C4-2B (cell line): ENCODE results near the gene FBL.
"Not testable (repeated sequence)": the region's sequence is repeated elsewhere in the genome, so short reads cannot be mapped to it uniquely, and the experiment has no call there.

Experiments
- ZFX ChIP-seq: fragments of 450-650 bp; IDR thresholded peaks from 2 replicates; pipeline ENCODE4 v1.6.1; 2017
- TF ChIP-seq, protein P1 (sequence below): fragments of 450-650 bp; conservative IDR thresholded peaks from 2 replicates; pipeline ENCODE4 v1.5.1; 2017; ENCODE audit warnings: mild to moderate bottlenecking

DNA sequence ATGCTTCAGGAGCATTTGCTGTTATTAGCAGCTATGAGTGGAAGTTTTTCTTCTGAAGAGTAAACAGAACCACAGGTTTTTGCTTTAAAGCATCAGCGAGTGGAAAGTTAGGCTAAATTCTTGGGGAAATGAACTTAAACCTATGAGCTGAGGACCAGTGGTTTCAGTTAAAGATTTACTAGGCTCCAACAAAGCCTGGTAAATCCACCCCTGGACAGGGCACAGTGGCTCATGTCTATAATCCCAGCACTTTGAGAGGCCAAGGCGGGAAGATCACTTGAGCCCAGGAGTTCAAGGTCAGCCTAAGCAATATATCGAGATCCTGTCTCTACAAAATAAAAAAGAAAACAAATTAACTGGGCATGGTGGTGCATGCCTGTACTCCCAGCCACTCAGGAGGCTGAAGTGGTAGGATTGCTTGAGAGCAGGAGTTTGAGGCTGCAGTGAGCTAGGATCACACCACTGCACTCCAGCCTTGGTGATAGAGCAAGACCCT, 41.3 kb upstream of the FBL start:
- TF ChIP-seq, protein P1, sequence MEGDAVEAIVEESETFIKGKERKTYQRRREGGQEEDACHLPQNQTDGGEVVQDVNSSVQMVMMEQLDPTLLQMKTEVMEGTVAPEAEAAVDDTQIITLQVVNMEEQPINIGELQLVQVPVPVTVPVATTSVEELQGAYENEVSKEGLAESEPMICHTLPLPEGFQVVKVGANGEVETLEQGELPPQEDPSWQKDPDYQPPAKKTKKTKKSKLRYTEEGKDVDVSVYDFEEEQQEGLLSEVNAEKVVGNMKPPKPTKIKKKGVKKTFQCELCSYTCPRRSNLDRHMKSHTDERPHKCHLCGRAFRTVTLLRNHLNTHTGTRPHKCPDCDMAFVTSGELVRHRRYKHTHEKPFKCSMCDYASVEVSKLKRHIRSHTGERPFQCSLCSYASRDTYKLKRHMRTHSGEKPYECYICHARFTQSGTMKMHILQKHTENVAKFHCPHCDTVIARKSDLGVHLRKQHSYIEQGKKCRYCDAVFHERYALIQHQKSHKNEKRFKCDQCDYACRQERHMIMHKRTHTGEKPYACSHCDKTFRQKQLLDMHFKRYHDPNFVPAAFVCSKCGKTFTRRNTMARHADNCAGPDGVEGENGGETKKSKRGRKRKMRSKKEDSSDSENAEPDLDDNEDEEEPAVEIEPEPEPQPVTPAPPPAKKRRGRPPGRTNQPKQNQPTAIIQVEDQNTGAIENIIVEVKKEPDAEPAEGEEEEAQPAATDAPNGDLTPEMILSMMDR = not testable (repeated sequence)
- TF ChIP-seq ZFX = not testable (repeated sequence)
